ENCODE results near the gene TSHZ3. TPM values are rescaled to one million over a fixed set of nuclear protein-coding genes. Genes with fewer than 3 reads are reported as not detected.

Gene TSHZ3
- 6.3 TPM for total RNA-seq

GRCh38 chr19:31349160-31349881 is at the start of gene TSHZ3:
Gene TSHZ3, minus strand, starts transcription at chr19:31349436. Its CDS starts 217 bp downstream, at chr19:31349219.
- Histone ChIP-seq H3K27me3 (ENCODE audit: control insufficient read depth in 3 of 3, insufficient read depth in 3 of 3, low read length in 3 of 3) (peaks cover 10 to 41% (median 35%) of the 10 kb centered on the region in 3 donors), H3K4me3 (ENCODE audit: low read length in 3 of 3) (peak within 1 kb of the TSS; percentile 61 to 71 (median 69)), H3K9me3 (ENCODE audit: control insufficient read depth in 3 of 3, low read length in 3 of 3) (no peaks in the 10 kb centered on the region), H3K4me1 (ENCODE audit: control insufficient read depth in 3 of 3, insufficient read depth in 3 of 3, low read length in 3 of 3) (peaks cover 16 to 28% (median 17%) of the 10 kb centered on the region in 3 donors), H3K27ac (ENCODE audit: low read depth, low read length) (peak within 1 kb of the TSS; percentile 72), H3K36me3 (ENCODE audit: control insufficient read depth in 3 of 3, insufficient read depth in 3 of 3, low read length in 3 of 3) (peaks cover 0 to 2% (median 0%) of the 10 kb centered on the region in 3 donors), H3K9ac (ENCODE audit: low read depth in 1 of 3, low read length in 3 of 3) (peak within 1 kb of the TSS; percentile 20 to 76 (median 50))

DNA sequence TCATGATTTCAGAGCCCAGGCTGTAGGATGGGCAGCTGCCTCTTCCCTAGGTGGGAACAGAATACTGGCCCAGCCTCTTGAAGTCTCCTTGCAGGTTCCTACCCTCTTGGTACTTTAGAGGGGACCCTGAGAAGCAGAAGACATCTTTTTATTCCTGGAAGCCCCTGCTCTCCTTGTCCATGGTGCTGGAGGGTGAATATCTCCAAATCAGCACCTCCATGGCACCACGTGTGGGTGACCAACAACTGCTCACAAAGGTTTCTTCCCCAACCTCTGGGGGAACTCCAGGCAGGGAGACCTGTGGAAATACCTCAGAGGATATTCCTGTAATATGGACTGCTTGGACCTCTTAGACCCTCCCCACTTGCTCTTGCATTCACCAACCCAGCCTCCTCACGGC is 48.1 kb upstream of the TSHZ3 start:
- Histone ChIP-seq H3K4me1 (ENCODE audit: control insufficient read depth in 3 of 3, insufficient read depth in 3 of 3, low read length in 3 of 3) (no peaks in the 10 kb centered on the region), H3K9ac (ENCODE audit: low read depth in 1 of 3, low read length in 3 of 3) (no peak overlapping the region), H3K27me3 (ENCODE audit: control insufficient read depth in 3 of 3, insufficient read depth in 3 of 3, low read length in 3 of 3) (peaks cover 0 to 2% (median 0%) of the 10 kb centered on the region in 3 donors), H3K36me3 (ENCODE audit: control insufficient read depth in 3 of 3, insufficient read depth in 3 of 3, low read length in 3 of 3) (no peaks in the 10 kb centered on the region), H3K9me3 (ENCODE audit: control insufficient read depth in 3 of 3, low read length in 3 of 3) (no peaks in the 10 kb centered on the region), H3K27ac (ENCODE audit: low read depth, low read length) (no peak overlapping the region), H3K4me3 (ENCODE audit: low read length in 3 of 3) (no peak overlapping the region)

DNA sequence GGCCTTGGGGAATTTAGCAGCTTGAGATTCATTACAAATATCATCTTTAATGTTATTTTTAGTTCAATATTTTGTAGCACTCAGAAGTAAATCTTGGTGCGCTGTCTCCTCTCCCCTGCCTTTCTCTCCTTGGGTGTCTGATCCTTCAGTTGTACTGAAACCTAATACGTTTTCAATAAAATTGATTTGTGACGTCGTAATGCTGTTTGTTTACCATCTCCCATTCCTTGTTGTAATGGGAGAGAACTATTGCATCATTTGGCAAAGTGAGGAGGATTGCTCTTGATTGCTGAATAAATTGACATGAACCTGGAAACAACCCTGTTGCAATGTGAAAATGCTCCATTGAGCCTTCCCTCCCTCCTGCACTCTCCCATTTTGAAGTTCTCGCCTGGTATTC is 43.2 kb upstream of the TSHZ3 start:
- no peaks in the 10 kb centered on the region for H3K4me1 ChIP-seq (ENCODE audit: control insufficient read depth in 3 of 3, insufficient read depth in 3 of 3, low read length in 3 of 3)
- no peaks in the 10 kb centered on the region for H3K9me3 ChIP-seq (ENCODE audit: control insufficient read depth in 3 of 3, low read length in 3 of 3)
- no peak overlapping the region for H3K9ac ChIP-seq (ENCODE audit: low read depth in 1 of 3, low read length in 3 of 3)
- H3K36me3 ChIP-seq (ENCODE audit: control insufficient read depth in 3 of 3, insufficient read depth in 3 of 3, low read length in 3 of 3), result no peaks in the 10 kb centered on the region
- H3K27ac ChIP-seq (ENCODE audit: low read depth, low read length), result no peak overlapping the region
- no peak overlapping the region for H3K4me3 ChIP-seq (ENCODE audit: low read length in 3 of 3)
- H3K27me3 ChIP-seq (ENCODE audit: control insufficient read depth in 3 of 3, insufficient read depth in 3 of 3, low read length in 3 of 3), result peaks cover 0 to under 1% (median 0%) of the 10 kb centered on the region in 3 donors

DNA sequence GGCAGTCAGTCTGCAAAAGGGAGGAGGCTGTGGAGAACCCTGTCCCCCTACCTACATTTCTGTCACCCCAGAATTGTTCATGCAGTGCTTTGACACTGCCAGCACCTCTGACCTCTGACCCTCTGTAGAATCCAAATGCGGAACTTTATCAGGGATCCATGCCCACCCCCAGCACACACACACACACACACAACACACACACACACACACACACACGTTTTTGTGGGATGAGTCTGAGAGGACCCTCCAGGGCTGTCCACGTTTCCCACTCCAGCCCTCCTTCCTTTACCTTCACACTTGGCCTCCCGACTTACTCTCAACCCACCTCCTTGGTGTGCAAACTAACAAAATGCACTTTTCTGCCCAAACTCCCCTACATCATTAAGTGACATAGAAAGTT is 42.3 kb upstream of the TSHZ3 start:
- peaks cover 0 to 3% (median 0%) of the 10 kb centered on the region in 3 donors for H3K27me3 ChIP-seq (ENCODE audit: control insufficient read depth in 3 of 3, insufficient read depth in 3 of 3, low read length in 3 of 3)
- H3K27ac ChIP-seq (ENCODE audit: low read depth, low read length), result no peak overlapping the region
- H3K4me3 ChIP-seq (ENCODE audit: low read length in 3 of 3), result no peak overlapping the region
- H3K4me1 ChIP-seq (ENCODE audit: control insufficient read depth in 3 of 3, insufficient read depth in 3 of 3, low read length in 3 of 3), result no peaks in the 10 kb centered on the region
- H3K36me3 ChIP-seq (ENCODE audit: control insufficient read depth in 3 of 3, insufficient read depth in 3 of 3, low read length in 3 of 3), result no peaks in the 10 kb centered on the region
- H3K9ac ChIP-seq (ENCODE audit: low read depth in 1 of 3, low read length in 3 of 3), result no peak overlapping the region
- H3K9me3 ChIP-seq (ENCODE audit: control insufficient read depth in 3 of 3, low read length in 3 of 3), result no peaks in the 10 kb centered on the region

GRCh38 chr19:31390711-31391110 is 41.5 kb upstream of the TSHZ3 start:
- H3K4me3 ChIP-seq (ENCODE audit: low read length in 3 of 3), result no peak overlapping the region
- H3K4me1 ChIP-seq (ENCODE audit: control insufficient read depth in 3 of 3, insufficient read depth in 3 of 3, low read length in 3 of 3), result no peaks in the 10 kb centered on the region
- peaks cover 0 to 3% (median 0%) of the 10 kb centered on the region in 3 donors for H3K27me3 ChIP-seq (ENCODE audit: control insufficient read depth in 3 of 3, insufficient read depth in 3 of 3, low read length in 3 of 3)
- H3K27ac ChIP-seq (ENCODE audit: low read depth, low read length), result no peak overlapping the region
- H3K9me3 ChIP-seq (ENCODE audit: control insufficient read depth in 3 of 3, low read length in 3 of 3), result no peaks in the 10 kb centered on the region
- H3K36me3 ChIP-seq (ENCODE audit: control insufficient read depth in 3 of 3, insufficient read depth in 3 of 3, low read length in 3 of 3), result no peaks in the 10 kb centered on the region
- H3K9ac ChIP-seq (ENCODE audit: low read depth in 1 of 3, low read length in 3 of 3), result no peak overlapping the region

DNA sequence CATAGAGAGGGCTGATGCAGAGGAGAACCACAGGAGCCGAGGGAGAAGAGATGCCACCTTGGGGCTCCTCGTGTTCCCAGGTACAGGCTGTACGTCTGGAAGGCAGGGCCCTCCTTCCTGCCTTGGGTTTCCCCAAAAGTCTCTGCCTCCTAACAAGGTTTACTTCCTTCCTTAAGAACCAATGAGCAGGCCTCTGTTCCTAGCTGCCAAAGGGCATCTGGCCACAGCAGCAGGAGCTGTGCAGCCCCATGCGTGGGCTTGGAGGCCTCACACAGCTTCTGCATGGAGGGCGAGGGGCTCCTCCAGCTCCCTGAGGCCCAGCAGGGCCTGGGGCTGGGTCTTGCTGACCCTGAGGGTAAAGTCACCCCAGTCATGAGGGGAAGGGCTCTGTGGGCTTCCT is 40.6 kb upstream of the TSHZ3 start:
- Histone ChIP-seq H3K36me3 (ENCODE audit: control insufficient read depth in 3 of 3, insufficient read depth in 3 of 3, low read length in 3 of 3) (no peaks in the 10 kb centered on the region), H3K9me3 (ENCODE audit: control insufficient read depth in 3 of 3, low read length in 3 of 3) (no peaks in the 10 kb centered on the region), H3K4me1 (ENCODE audit: control insufficient read depth in 3 of 3, insufficient read depth in 3 of 3, low read length in 3 of 3) (no peaks in the 10 kb centered on the region), H3K27ac (ENCODE audit: low read depth, low read length) (no peak overlapping the region), H3K27me3 (ENCODE audit: control insufficient read depth in 3 of 3, insufficient read depth in 3 of 3, low read length in 3 of 3) (peaks cover 0 to 3% (median 0%) of the 10 kb centered on the region in 3 donors), H3K4me3 (ENCODE audit: low read length in 3 of 3) (no peak overlapping the region), H3K9ac (ENCODE audit: low read depth in 1 of 3, low read length in 3 of 3) (no peak overlapping the region)

GRCh38 chr19:31387717-31388301 is 38.6 kb upstream of the TSHZ3 start:
- Histone ChIP-seq H3K9me3 (ENCODE audit: control insufficient read depth in 3 of 3, low read length in 3 of 3) (no peaks in the 10 kb centered on the region), H3K36me3 (ENCODE audit: control insufficient read depth in 3 of 3, insufficient read depth in 3 of 3, low read length in 3 of 3) (no peaks in the 10 kb centered on the region), H3K4me1 (ENCODE audit: control insufficient read depth in 3 of 3, insufficient read depth in 3 of 3, low read length in 3 of 3) (no peaks in the 10 kb centered on the region), H3K4me3 (ENCODE audit: low read length in 3 of 3) (no peak overlapping the region), H3K27ac (ENCODE audit: low read depth, low read length) (no peak overlapping the region), H3K27me3 (ENCODE audit: control insufficient read depth in 3 of 3, insufficient read depth in 3 of 3, low read length in 3 of 3) (peaks cover 0 to 4% (median 3%) of the 10 kb centered on the region in 3 donors), H3K9ac (ENCODE audit: low read depth in 1 of 3, low read length in 3 of 3) (no peak overlapping the region)

GRCh38 chr19:31386806-31387205 is 37.6 kb upstream of the TSHZ3 start:
- H3K4me3 ChIP-seq (ENCODE audit: low read length in 3 of 3), result no peak overlapping the region
- no peaks in the 10 kb centered on the region for H3K9me3 ChIP-seq (ENCODE audit: control insufficient read depth in 3 of 3, low read length in 3 of 3)
- H3K9ac ChIP-seq (ENCODE audit: low read depth in 1 of 3, low read length in 3 of 3), result no peak overlapping the region
- no peaks in the 10 kb centered on the region for H3K36me3 ChIP-seq (ENCODE audit: control insufficient read depth in 3 of 3, insufficient read depth in 3 of 3, low read length in 3 of 3)
- peaks cover 0 to 6% (median 3%) of the 10 kb centered on the region in 3 donors for H3K27me3 ChIP-seq (ENCODE audit: control insufficient read depth in 3 of 3, insufficient read depth in 3 of 3, low read length in 3 of 3)
- no peaks in the 10 kb centered on the region for H3K4me1 ChIP-seq (ENCODE audit: control insufficient read depth in 3 of 3, insufficient read depth in 3 of 3, low read length in 3 of 3)
- H3K27ac ChIP-seq (ENCODE audit: low read depth, low read length), result no peak overlapping the region

- H3K9ac ChIP-seq (ENCODE audit: low read depth in 1 of 3, low read length in 3 of 3), result no peak overlapping the region
- H3K27me3 ChIP-seq (ENCODE audit: control insufficient read depth in 3 of 3, insufficient read depth in 3 of 3, low read length in 3 of 3), result peaks cover 0 to 12% (median 8%) of the 10 kb centered on the region in 3 donors
- no peaks in the 10 kb centered on the region for H3K4me1 ChIP-seq (ENCODE audit: control insufficient read depth in 3 of 3, insufficient read depth in 3 of 3, low read length in 3 of 3)
- H3K27ac ChIP-seq (ENCODE audit: low read depth, low read length), result no peak overlapping the region
- no peaks in the 10 kb centered on the region for H3K36me3 ChIP-seq (ENCODE audit: control insufficient read depth in 3 of 3, insufficient read depth in 3 of 3, low read length in 3 of 3)
- H3K9me3 ChIP-seq (ENCODE audit: control insufficient read depth in 3 of 3, low read length in 3 of 3), result no peaks in the 10 kb centered on the region
- H3K4me3 ChIP-seq (ENCODE audit: low read length in 3 of 3), result no peak overlapping the region
Observed at GRCh38 chr19:31385744-31386143, 36.5 kb upstream of the TSHZ3 start.

DNA sequence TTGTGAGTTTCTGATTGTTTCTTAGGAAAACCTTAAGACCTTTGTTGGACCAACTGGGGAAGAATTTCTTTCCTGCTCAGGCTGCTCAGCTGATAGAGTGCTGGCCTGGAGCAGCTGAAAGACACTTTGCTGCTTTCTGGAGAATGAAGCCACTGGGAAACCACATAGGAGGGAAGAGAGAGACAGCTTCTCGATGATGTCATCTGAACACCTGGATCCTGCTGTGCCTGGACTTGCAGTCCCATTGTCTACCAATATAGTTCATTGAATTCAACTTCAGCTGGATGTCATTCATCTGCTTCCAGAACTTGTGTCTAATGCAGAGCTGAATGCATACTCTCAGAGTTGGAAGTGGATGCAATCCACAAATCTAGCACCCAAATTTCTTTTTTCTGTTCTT is 34.3 kb upstream of the TSHZ3 start:
- Histone ChIP-seq H3K4me3 (ENCODE audit: low read length in 3 of 3) (no peak overlapping the region), H3K36me3 (ENCODE audit: control insufficient read depth in 3 of 3, insufficient read depth in 3 of 3, low read length in 3 of 3) (no peaks in the 10 kb centered on the region), H3K27ac (ENCODE audit: low read depth, low read length) (no peak overlapping the region), H3K9me3 (ENCODE audit: control insufficient read depth in 3 of 3, low read length in 3 of 3) (no peaks in the 10 kb centered on the region), H3K4me1 (ENCODE audit: control insufficient read depth in 3 of 3, insufficient read depth in 3 of 3, low read length in 3 of 3) (no peaks in the 10 kb centered on the region), H3K9ac (ENCODE audit: low read depth in 1 of 3, low read length in 3 of 3) (no peak overlapping the region), H3K27me3 (ENCODE audit: control insufficient read depth in 3 of 3, insufficient read depth in 3 of 3, low read length in 3 of 3) (peaks cover 0 to 14% (median 8%) of the 10 kb centered on the region in 3 donors)
